Measurements from ENCODE around the gene FOSL2.

DNA sequence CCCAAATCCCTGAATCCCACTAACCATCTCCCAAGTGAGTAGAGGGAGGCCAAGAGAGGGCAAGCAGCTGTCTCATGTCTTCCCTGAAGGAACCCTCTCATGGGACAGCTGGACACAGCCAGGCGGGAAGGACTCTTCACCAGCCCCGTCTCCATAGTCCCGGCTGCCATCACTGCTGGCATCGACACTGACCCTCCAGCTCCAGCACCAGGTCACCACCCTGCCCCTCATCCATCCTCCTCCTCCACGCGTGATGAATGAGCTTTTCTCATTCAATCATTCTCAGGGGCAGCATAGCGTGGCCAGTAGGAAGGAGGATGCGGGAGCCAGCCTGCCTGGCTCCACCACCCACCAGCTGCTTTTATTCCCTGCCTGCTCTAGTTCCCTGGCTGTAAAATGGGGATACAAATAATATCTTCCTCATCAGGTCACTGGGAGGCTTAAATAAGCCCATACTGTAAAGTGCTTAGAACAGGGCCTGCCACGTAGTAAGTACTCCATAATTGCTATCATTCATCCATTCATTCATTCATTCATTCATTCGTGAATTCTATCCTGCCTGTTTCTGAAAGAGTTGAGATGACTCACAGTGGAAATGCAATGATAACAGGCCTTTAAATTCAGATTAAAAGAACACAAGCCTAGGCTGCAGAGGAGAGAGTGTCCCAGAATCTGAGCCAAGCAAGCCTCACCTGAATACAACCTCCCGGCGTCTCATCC lies 30.5 kb upstream of the FOSL2 start:
- TF ChIP-seq, protein P1, sequence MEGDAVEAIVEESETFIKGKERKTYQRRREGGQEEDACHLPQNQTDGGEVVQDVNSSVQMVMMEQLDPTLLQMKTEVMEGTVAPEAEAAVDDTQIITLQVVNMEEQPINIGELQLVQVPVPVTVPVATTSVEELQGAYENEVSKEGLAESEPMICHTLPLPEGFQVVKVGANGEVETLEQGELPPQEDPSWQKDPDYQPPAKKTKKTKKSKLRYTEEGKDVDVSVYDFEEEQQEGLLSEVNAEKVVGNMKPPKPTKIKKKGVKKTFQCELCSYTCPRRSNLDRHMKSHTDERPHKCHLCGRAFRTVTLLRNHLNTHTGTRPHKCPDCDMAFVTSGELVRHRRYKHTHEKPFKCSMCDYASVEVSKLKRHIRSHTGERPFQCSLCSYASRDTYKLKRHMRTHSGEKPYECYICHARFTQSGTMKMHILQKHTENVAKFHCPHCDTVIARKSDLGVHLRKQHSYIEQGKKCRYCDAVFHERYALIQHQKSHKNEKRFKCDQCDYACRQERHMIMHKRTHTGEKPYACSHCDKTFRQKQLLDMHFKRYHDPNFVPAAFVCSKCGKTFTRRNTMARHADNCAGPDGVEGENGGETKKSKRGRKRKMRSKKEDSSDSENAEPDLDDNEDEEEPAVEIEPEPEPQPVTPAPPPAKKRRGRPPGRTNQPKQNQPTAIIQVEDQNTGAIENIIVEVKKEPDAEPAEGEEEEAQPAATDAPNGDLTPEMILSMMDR (IDR thresholded peaks at IDR 0.05; ENCODE audit: low read length): no peak
- TF ChIP-seq EZH2 (optimal IDR thresholded peaks at IDR 0.05; ENCODE audit: low read depth, low read length) (no peak), EZH2phosphoT487 (IDR thresholded peaks at IDR 0.05; ENCODE audit: low read length) (no peak)
